CD4-positive, alpha-beta T cell treated with Interleukin-4 for 4 hours (primary cell): Measurements from ENCODE around the gene CIC.
A peak's percentile ranks its signal among the peaks of the same experiment; 100 is the strongest.

Source experiments
- DNase-seq: peaks from one replicate; pipeline ENCODE4 v3.0.0-alpha.2; 2020

CIC gene

DNA sequence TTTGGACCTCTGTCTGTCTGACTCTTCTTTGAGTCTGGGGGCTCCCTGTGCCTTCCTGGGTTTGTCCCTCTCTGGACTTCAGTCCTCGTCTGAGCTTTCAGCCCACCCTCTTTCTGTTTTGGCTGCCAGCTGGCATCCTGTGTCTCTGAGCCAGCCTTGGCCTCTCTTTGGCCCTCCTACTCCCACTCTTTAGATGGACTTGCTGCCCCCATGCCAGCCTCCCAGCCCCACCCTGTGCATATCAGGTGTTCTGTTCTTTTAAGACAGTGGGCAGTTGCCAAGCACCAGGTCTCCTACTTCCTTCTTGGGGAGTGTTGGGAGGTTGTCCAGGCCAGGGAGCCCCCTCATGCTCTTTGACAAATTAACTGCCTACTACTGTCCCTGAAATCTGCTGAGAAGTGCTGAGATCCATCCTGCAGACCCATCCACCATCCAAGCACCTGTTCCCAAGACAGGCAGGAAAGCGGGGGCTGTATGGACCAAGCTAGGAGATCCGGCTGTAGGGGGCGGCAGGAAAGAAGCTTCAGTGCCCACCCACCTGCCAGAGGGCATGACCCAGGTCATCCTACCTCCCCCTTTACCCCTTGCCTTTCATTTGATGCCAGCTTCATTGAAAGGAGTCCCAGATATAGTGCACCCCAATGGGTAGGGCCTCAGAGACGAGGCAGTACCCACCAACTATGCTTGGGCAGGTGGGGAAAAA, 9.6 kb downstream of the CIC start:
- no peak for DNase-seq

DNA sequence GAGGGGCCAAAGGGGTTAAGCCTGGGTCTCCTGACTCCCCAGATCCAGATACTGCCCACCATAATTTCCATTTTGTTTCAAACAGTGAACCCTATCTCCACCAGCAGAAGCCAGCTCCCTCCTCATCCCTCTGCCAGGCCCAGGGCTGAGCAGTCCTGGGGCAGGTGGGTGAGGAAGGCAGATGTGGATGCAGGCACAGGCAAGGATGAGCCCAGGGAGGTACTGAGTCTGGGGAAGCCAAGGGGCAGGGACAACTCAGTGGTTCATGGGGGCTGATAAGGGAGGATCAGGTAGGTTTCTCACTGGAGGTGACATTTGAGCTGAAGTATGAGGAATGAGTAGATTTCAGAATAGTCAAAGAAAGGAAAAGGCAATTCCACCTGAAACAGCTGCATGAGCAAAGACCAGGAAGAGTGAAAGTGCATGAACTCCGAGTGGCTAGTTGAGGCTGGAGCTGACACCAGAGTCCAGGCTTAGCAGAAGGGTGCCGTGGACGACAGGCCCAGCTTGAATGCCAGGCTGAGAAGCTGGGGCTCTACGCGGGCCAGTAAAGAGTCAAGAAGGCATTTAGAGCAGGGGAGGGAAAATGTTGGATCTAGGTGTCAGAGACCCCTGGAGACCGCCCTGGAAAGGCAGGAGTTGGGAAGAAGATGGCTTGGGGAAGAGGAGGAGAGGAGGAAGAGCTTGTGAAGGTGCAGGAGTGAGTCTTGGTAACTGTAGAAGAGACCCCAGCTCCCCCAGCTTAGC, 10.3 kb downstream of the CIC start:
- DNase-seq, result no peak

DNA sequence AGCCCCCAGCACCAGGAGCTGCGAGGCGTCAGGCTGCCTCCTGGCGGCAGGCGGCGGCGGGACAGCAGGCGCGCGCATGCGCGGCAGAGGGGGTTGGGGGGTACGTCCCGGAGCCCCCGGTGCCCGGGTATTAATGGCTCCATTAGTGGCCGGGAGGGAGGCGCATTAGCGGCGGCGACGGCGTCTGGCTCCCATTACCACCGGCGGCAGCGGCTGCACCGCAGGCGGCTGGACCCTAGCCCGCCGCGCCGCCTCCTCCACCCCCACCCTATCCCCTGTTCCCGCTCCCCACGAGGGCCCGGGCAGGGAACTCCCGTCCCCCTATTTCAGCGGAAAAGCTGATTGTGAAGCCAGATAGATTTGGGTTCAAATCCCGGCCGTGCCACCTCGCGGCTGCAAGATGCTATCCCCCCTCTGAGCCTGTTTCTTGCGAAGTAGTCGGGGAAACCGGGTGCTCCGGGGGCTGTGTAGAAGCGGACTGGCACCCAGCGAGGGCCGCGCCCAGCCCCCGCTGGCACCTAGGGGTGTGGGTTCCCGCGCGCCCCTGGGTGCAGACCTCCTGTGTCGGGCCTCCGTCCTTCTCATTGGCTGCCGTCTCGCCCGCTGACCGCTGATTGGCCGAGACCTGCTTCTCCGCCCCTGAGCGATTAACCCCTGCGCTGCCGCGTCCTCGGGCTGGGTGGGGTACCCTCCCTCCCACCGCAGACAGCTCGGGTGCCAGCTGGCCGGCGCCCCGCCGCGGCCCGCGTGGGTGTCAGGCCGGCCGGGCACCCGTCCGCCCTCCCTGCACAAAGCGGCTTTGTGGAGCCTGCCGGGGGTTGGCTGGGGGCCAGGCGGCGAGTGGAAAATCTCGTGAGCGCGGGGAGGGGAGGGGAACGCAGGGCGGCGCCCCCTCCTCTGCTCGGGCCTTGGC, 11.1 kb downstream of the CIC start:
- peak; percentile 93 for DNase-seq

DNA sequence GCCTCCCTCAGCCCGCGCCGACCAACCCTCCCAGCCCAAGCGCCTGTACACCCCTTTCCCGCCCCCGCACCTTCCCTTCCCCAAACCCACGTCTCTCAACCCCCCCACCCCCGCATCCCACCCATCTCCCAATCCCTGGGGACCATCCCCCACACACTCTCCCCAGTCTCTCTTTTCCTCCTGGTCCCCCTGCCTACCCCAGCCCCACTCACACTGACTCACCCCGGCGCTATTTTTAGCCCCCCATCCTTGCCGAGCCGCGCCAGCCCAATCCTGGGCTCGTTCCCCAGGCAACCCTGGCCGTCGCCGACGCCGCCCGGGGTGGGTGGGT, 11.7 kb downstream of the CIC start:
- no peak for DNase-seq

DNA sequence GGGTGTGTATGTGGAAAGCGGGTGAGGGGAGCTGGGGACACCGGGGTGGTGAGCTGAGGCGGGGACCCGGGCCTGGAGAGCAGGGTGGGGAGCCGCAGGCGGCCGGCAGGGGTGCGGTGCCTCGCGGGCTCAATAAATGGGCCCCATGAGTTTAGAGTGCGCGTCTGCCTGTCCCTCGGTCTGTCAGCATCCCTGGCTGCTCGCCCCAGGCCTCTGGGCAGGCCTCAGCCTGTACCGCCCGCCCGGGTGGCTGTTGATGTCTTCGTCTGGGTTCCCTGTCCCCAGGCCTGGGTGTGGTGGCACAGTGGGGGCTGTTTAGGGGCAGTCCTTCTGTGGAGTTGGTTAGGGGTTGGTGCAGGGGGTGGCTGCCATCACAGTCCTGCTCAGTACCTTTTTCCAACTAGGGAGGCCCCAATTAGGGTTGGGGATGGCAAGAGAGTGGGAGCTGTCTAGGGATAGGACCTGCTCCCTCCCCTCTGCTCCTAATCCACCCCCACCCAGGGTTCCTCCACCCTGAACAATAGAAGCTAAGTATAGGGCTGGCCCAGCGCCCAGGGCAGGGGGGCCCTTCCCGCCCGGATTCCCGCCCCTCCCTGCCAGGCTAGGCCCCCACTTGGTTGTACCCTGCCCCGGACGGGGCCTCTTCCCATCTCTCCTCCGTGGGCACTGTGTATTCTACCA, 12.2 kb downstream of the CIC start:
- DNase-seq, result no peak

DNA sequence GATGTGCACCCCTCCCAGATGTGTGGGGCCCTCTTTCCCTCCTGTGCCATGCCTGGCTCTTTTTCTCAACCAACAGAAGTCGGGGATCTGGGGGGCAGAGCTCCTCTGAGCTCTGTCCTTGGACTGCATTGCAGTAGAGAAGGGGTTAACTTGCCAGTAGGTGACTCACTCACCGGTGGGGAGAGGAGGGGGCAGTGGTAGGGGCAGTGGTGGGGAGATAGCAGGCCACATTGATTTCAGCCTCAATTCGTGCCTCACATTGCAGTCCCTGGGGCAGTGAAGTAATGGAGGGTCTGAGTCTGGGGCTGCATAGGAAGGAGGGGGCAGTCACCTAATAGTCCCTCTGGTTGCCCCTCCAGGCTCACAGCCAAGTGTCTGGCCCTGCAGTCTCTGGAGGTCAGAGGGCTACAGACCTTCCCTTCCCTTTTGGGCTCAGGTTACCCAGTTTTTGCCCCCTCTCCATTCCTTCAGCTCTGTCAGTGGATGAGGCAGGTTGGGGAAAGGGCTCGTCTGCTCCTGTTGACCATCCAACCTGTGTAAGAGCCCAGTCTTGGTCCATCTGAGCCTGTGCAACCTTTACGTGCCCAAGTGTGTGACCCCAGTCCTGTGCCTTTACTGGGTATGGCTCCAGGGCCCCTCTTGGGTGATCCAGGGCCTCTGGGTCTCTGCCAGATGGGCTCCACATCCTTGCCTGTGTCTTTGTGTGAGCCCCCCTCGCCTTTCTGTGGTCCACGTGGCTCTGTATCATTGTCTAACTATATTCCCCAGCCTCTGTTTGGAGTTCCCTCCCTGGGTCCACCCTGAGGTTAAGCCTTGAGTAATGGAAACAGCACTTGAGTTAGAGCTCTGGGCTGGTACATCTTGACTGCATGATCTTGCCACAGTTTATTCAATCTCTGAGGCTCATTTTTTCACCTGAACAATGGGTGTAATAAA, 13.0 kb downstream of the CIC start:
- DNase-seq, result no peak

DNA sequence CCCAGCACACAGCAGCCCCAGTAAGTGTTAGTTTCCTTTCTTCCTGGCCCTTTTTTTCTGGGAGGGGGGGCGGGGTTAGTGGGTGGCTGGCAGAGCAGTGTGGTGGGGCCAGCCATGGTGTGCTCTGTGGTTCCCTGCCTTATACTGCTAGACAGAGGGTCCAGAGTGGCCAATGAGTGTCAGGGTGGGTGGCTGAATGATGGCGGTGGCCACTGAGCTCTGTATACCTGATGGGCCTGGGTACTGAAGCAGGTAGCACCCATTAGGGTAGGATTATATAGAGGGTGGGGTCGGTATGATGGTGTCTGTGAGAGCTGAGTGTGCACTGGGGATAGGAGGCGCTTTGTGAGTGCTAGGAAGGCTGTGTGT, 13.8 kb downstream of the CIC start:
- DNase-seq, result no peak

DNA sequence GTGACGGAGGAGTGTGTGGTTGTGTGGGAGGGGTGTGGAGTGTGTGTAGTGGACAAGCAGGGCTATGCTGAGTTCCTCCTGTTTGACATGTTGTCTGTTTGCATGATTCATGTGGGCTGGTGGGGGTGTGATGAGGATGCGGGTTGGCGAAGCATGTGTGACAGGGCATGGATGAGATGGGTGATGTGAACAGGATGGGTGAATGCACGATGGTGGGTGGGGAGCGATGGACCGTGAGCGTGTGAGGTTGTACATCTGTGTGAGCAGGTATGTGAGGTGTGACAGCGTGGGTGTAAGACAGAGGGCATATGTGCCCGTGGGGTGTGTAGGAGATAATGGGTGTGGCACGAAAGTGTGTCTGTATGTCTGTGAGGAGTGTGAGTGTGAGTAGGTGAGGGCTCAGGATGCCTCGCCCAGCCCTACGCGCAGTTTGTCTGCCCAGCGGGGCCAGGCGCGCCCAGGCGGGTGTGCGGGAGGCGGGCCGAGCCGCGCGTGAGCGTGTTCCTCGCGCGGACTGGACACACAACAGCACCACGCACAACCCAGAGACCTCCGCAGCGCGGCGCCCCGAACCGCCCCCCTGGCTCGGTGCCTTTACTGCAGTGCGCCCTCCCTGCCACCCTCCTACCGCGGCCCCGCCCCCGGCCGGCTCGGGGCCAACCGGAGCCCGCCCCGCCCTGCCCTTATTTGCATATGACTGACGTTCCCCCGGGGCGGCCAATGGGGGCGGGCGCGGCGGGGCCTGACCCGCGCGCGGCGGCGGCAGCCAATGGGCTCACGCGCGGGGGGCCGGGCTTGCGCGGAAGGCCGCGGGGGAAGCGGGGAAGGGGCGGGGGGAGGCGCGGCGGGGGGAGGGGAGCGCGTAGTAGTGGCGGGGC, 14.4 kb downstream of the CIC start:
- DNase-seq, result peak; percentile 97

DNA sequence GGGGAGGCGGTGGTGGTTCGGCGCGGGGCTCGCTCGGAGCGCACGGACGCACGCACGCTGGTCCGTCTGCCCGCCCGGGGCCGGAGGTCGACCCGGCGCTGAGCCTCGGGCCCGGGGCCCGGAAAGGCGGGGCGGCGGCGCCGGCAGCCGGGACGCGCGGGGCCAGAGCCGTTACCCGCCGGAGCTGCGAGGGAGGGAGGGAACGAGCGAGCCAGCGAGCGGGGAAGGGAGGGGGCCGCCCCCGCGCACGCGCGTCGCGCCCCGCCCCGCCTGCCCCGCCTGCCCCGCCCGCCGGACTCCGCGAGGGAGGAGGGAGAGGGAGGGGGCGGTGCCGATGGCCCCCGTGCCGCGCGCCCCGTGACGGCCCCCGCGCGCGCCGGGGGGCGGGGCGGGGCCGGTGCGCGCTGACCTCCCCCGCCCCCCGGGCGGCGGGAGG, 15.0 kb downstream of the CIC start:
- peak; percentile 88 for DNase-seq

DNA sequence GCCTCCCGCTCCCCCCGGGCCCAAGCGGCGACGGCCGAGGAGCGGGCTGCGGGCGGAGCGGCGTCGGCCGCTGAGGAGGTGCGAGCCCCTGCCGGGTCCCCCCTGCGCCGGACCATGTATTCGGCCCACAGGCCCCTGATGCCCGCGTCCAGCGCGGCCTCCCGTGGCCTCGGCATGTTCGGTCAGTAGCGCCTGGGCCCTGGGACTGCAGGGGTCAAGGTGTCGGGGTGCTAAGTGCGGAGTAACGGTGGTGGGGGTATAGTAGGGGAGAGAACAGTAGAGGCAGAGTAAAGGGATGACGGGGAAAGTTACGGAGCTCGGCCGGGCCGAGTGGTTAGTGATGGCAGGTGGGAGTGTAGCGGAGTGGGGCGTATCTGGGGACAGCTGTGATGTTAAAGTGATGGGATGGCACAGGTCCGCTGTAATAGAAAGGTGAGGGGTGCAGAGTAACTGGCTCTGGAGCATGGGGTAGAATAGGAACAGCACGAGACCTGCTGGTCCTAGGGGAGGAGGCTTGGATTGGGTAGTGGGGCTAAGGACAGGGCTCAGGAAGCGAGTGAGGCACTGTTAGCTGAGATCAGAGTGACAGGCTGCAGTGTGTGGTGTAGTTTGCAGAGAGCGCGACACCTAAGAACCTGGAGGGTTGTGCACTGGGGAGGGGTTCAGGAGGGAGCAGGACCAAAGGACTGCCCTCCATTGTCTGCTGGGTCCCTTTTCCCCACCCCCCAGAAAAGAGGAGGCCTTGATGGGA, 15.7 kb downstream of the CIC start:
- DNase-seq, result no peak

DNA sequence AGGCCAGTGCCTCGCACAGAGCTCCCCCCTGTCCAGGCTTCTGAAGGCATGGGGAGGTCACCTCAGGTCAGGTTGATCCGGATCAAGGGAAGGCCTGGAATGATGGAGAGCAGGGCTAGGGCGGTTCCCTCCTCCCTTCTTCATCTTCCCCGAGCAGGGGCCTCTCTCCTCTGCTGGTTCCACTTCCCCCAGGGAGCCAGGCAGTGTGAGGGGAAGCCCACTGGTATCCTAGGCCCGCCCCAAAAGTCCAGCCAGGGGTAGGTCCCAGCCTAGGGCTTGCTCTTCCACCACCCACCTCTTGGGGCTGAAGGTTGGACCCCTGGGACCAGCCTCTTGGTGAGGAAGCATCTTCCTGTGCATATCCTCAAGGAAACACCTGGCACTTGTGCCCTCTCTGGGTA, 16.5 kb downstream of the CIC start:
- no peak for DNase-seq

DNA sequence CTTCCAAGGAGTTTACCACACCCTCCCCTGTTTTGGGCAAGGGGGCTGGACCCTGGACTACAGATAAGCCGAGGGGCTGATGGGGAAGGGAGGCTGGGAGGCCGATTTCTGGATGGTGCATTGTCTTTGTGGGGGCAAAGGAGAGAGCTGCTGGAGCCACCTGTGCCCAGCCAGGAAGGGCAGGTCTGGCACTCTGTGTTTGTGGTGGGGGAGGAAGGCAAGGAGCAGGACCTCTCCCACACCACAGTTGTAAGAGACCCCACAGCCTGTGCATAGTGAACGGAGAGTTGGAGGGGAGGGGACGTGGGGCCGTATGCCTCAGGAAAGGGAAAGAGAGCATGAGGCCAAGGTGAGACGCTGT, 16.9 kb downstream of the CIC start:
- DNase-seq, result no peak

DNA sequence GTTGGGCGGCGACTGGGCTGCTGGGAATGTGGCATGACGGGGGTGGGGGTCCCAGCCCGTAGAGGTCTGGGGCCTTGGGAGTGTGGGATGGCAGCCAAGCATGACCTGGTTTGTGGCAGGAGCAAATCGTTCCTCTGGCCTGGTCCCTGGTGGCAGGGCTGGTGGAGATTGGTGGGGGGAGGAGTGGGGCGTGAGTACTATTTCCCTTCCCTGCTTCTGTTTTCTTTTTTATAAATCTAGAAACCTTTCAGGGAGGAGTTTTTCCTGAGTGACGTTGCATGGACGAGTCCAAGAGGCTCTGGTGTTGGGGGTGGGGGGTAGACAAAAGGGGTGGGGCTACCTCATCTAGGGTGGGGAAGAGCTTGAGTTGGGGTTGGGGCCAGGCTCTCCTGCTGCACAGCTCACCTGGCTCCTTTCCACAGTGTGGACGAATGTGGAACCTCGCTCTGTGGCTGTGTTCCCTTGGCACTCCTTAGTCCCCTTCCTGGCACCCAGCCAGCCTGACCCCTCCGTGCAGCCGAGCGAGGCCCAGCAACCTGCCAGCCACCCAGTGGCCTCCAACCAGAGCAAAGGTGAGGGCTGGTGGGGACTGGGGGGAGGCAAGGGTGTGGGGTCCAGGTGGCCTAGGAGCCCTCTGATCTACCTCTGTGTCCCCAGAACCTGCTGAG, 17.4 kb downstream of the CIC start:
- DNase-seq, result no peak

DNA sequence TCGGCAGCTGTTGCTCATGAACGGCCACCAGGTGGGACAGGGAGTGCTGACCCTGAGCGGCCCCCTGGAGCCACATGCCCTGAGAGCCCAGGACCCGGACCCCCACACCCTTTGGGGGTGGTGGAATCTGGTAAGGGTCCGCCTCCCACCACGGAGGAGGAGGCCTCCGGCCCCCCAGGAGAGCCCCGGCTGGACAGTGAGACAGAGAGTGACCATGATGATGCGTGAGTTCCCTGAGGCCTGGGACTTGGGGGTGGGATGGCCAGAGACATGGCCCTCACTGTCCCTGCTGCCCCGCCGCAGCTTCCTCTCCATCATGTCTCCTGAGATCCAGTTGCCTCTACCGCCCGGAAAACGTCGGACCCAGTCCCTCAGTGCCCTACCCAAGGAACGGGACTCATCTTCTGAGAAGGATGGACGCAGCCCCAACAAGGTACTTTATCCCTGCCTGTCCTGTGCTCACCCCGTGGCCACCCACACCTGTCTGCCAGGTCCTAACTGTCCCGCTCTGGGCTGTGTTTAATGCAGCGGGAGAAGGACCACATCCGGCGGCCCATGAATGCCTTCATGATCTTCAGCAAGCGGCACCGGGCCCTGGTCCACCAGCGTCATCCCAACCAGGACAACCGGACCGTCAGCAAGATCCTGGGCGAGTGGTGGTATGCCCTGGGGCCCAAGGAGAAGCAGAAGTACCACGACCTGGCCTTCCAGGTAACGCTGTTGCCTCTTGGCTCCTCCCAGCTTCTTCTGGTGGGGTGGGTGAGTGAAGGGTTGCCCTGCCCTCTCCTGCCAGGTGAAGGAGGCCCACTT, 18.2 kb downstream of the CIC start:
- no peak for DNase-seq

DNA sequence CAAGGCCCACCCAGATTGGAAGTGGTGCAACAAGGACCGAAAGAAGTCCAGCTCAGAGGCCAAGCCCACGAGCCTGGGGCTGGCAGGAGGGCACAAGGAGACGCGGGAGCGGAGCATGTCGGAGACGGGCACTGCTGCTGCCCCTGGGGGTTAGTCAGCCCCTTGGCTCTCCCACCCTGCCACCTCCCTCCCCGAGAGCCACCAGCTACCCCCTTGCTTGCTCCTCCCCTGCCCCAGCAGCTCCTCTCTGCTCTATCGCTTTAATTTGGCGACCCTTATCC, 18.7 kb downstream of the CIC start:
- no peak for DNase-seq

DNA sequence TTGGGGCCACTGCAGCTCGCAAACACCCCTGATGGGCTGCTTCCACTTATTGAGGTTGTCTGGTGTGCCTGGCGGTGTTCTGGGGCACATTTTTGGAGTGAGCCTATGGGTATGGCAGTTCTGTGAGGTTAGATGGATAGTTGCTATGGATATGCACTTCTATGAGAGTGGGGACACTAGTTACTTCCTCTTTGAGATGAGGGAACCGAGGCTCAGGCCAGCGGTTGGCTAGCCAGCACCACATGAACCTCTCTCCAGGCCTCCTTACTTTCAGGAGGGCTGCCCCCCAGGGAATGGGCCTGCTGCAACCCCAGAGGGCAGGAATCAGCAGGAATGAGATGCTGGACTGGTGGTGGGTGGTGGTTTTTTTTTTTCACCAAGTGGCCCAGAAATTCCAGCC, 19.3 kb downstream of the CIC start:
- no peak for DNase-seq

DNA sequence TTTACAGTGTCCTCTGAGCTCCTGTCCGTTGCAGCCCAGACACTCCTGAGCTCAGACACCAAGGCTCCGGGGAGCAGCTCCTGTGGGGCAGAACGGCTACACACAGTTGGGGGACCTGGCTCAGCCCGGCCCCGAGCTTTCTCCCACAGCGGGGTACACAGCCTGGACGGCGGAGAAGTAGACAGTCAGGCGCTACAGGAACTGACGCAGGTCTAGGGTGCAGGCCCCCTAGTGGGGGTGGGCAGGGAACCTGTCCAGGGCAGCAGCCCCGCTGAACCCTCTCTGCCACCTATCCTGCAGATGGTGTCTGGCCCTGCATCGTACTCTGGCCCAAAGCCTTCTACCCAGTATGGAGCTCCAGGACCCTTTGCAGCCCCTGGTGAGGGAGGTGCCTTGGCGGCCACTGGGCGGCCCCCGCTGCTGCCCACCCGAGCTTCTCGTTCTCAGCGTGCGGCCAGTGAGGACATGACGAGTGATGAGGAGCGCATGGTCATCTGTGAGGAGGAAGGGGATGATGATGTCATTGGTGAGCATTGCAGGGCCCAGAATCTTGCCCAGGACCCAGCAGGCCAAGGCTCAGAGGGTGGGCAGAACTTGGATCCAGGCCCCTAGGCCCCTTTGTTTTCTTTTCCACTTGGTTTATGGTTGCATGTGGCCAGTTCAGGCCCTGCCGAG, 20.0 kb downstream of the CIC start:
- no peak for DNase-seq

DNA sequence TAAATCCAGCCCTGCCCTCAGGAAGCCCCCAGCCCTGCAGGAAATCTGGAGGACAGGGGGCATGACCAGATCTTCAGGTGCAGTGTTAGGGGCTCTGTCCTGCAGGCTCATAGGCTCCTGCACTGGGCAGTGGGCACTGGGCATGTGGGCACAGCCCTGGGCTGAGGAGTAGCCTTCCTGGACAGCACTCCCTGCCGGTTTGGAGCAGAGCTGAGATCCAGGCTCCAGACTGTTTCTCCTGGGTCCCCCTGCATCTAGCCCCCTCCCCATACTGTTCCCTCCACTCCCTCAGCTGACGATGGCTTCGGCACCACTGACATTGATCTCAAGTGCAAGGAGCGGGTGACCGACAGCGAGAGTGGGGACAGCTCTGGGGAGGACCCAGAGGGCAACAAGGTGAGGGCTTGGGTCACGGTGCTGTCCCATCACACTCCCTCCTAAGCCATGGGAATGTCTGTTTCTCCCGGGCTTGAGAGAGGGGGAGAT, 20.5 kb downstream of the CIC start:
- no peak for DNase-seq
